Measurements from ENCODE around the gene MDGA2.

MDGA2 gene

DNA sequence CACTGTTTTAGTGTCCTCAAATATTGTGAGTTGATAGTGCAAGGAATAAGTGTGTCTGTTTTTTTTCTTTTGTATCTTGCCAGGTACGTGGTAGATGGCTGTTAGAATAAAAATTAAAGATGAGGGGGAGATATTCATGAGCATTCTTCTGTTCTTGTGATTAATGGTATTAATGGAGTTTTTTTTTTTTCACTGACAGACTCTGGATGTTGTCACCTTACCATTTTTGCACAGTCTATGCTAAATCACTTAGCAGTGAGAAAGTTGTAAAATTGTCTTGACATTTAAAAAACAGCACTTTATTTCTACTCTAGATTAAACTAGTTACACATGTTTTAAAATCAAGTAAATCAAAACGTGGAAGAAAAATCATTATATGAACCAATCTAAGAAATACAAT is 204.3 kb downstream of the MDGA2 start:
- TF ChIP-seq, protein P1, sequence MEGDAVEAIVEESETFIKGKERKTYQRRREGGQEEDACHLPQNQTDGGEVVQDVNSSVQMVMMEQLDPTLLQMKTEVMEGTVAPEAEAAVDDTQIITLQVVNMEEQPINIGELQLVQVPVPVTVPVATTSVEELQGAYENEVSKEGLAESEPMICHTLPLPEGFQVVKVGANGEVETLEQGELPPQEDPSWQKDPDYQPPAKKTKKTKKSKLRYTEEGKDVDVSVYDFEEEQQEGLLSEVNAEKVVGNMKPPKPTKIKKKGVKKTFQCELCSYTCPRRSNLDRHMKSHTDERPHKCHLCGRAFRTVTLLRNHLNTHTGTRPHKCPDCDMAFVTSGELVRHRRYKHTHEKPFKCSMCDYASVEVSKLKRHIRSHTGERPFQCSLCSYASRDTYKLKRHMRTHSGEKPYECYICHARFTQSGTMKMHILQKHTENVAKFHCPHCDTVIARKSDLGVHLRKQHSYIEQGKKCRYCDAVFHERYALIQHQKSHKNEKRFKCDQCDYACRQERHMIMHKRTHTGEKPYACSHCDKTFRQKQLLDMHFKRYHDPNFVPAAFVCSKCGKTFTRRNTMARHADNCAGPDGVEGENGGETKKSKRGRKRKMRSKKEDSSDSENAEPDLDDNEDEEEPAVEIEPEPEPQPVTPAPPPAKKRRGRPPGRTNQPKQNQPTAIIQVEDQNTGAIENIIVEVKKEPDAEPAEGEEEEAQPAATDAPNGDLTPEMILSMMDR (IDR thresholded peaks at IDR 0.05; ENCODE audit: insufficient read depth, low read depth, low read length, missing control alignments) = no peak
- DNase-seq (ENCODE audit: low read depth) = no peak
- H3K4me3 ChIP-seq (ENCODE audit: low read depth, low read length) = no peak overlapping the region

- TF ChIP-seq, protein P1 (IDR thresholded peaks at IDR 0.05; ENCODE audit: insufficient read depth, low read depth, low read length, missing control alignments) = no peak
- H3K4me3 ChIP-seq (ENCODE audit: low read depth, low read length) = no peak overlapping the region
These were observed 208.5 kb downstream of the MDGA2 start for GRCh38 chr14:47466916-47467315.

DNA sequence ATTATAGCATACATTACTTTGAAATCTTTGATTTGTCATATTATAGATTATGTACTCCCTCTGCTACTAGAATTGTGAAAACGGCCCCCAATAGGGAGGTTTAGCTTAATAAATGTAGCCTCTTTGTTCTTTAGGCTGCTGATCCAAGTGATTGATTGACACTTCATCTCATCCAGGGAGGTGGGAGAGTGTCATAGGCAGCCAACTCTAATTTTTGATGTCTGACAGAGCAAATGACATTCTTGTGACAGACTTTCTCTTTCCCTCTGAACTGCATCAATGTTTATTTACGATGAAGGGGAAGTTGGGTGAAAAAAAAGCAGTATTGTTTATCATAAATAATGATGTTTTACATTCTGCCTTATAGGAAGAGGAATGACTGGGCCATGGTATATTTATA is 221.4 kb downstream of the MDGA2 start:
- no peak overlapping the region for H3K4me3 ChIP-seq (ENCODE audit: low read depth, low read length)
- TF ChIP-seq, protein P1 (IDR thresholded peaks at IDR 0.05; ENCODE audit: insufficient read depth, low read depth, low read length, missing control alignments) = no peak
- no peak for DNase-seq (ENCODE audit: low read depth)

More at GRCh38 chr14:47466916-47467315, 208.5 kb downstream of the MDGA2 start:
- no peak for DNase-seq (ENCODE audit: low read depth)

DNA sequence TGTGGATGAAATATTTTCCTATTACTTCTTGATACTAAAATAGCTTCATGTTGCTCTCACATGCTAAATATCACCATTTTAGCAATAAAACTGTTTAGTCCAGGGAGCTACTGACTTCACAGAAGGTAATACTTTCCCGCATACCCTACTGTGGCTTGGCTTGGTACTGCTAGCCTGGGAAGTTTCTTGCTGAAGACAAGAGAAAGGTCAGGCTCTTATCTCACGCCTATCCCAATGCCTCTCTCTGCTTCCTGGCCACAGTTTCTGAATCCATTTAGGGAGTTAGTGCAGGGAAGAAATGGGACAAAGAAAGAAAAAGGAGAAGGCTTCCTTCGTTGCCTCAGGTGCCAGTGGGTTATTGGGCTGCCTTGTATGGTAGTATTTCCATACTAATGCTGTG is 228.3 kb downstream of the MDGA2 start:
- DNase-seq (ENCODE audit: low read depth) = no peak
- H3K4me3 ChIP-seq (ENCODE audit: low read depth, low read length) = no peak overlapping the region

GRCh38 chr14:47442211-47442610 is 233.2 kb downstream of the MDGA2 start:
- no peak for DNase-seq (ENCODE audit: low read depth)
- no peak overlapping the region for H3K4me3 ChIP-seq (ENCODE audit: low read depth, low read length)
- TF ChIP-seq, protein P1 (IDR thresholded peaks at IDR 0.05; ENCODE audit: insufficient read depth, low read depth, low read length, missing control alignments) = no peak

More for the DNA sequence above, 228.3 kb downstream of the MDGA2 start:
- TF ChIP-seq, protein P1 (IDR thresholded peaks at IDR 0.05; ENCODE audit: insufficient read depth, low read depth, low read length, missing control alignments) = no peak

DNA sequence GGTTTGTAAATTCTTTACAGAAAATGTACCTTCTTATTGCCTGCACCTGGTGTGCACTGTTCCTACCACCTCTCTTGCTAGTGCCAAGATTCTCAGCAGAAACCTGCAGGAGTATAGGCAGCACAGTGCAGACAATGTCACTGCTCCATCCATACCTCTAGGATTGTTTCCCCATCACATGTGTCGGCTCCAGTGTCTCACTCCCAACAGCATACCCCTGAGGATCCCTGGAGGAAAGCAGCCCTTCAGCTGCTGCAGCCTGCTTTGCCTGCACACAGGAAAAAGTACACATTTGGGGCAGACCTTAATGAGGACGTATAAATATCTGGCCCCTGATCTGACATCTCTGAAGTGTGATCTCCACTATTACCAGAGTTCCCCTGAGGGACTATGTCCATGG is 235.5 kb downstream of the MDGA2 start:
- no peak for DNase-seq (ENCODE audit: low read depth)
- no peak overlapping the region for H3K4me3 ChIP-seq (ENCODE audit: low read depth, low read length)
- TF ChIP-seq, protein P1 (IDR thresholded peaks at IDR 0.05; ENCODE audit: insufficient read depth, low read depth, low read length, missing control alignments) = no peak

DNA sequence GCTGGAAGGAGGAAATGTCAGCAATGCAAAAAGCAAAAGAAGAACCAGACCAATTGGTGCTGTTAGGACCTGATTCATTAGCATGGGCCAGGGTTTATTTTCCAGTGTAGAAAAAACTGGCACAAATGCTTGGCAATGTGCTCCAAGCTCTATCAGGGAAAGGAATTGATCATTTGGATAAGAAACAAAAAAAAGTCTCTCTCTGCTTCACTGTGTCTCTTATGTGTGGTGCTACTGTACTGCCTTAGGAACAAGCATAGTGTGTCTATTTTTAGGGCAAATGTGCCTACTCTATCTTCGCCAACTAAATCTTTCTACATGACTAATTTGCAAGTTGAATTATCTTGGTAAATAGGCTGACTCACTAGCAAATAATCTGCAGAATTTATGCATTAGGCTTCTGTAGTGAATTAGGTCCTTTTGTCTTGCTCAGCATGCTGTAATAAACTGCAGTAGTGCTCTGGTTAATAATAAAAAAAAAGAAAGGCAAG is 236.7 kb downstream of the MDGA2 start:
- H3K4me3 ChIP-seq (ENCODE audit: low read depth, low read length) = no peak overlapping the region
- TF ChIP-seq, protein P1 (IDR thresholded peaks at IDR 0.05; ENCODE audit: insufficient read depth, low read depth, low read length, missing control alignments) = no peak
- DNase-seq (ENCODE audit: low read depth) = no peak
